NCI-H2029 (cell line): ENCODE data around the gene MAPK6.
"Not testable (repeated sequence)": the region's sequence is repeated elsewhere in the genome, so short reads cannot be mapped to it uniquely, and the experiment has no call there.

Experiments
- DNase-seq: peaks from one replicate; lab custom pipeline; 2025; lab: John Stamatoyannopoulos, UW

Gene MAPK6

GRCh38 chr15:52080031-52080430 lies 61.0 kb downstream of the MAPK6 start:
- peak; percentile 2 for DNase-seq

- DNase-seq: no peak
Observed at GRCh38 chr15:52080706-52081392, 61.8 kb downstream of the MAPK6 start.

- DNase-seq: no peak
Observed at GRCh38 chr15:52082197-52083036, 63.4 kb downstream of the MAPK6 start.

- DNase-seq: not testable (repeated sequence)
Observed at GRCh38 chr15:52083037-52083359, 64.0 kb downstream of the MAPK6 start.

GRCh38 chr15:52083603-52084002 lies 64.6 kb downstream of the MAPK6 start:
- DNase-seq: no peak

- no peak for DNase-seq
Observed at GRCh38 chr15:52085299-52085698, 66.3 kb downstream of the MAPK6 start.

- no peak for DNase-seq
Observed at GRCh38 chr15:52086011-52086786, 67.2 kb downstream of the MAPK6 start.

GRCh38 chr15:52090193-52090592 lies 71.2 kb downstream of the MAPK6 start:
- no peak for DNase-seq

- DNase-seq: no peak
Observed at GRCh38 chr15:52093167-52093538, 74.1 kb downstream of the MAPK6 start.

GRCh38 chr15:52093539-52094510 lies 74.8 kb downstream of the MAPK6 start:
- no peak for DNase-seq

GRCh38 chr15:52094811-52095584 lies 76.0 kb downstream of the MAPK6 start:
- DNase-seq: no peak

GRCh38 chr15:52095597-52096262 lies 76.7 kb downstream of the MAPK6 start:
- DNase-seq: no peak

GRCh38 chr15:52096536-52096935 lies 77.5 kb downstream of the MAPK6 start:
- DNase-seq: not testable (repeated sequence)

- DNase-seq: no peak
Observed at GRCh38 chr15:52097180-52097579, 78.2 kb downstream of the MAPK6 start.

- DNase-seq: no peak
Observed at GRCh38 chr15:52098323-52098722, 79.3 kb downstream of the MAPK6 start.

- DNase-seq: no peak
Observed at GRCh38 chr15:52099651-52100272, 80.7 kb downstream of the MAPK6 start.

- no peak for DNase-seq
Observed at GRCh38 chr15:52100807-52101442, 81.9 kb downstream of the MAPK6 start.

GRCh38 chr15:52101542-52102323 lies 82.7 kb downstream of the MAPK6 start:
- no peak for DNase-seq
